ENCODE results near the gene NIP7.
A peak's percentile ranks its signal among the peaks of the same experiment; 100 is the strongest.

NIP7 gene

DNA sequence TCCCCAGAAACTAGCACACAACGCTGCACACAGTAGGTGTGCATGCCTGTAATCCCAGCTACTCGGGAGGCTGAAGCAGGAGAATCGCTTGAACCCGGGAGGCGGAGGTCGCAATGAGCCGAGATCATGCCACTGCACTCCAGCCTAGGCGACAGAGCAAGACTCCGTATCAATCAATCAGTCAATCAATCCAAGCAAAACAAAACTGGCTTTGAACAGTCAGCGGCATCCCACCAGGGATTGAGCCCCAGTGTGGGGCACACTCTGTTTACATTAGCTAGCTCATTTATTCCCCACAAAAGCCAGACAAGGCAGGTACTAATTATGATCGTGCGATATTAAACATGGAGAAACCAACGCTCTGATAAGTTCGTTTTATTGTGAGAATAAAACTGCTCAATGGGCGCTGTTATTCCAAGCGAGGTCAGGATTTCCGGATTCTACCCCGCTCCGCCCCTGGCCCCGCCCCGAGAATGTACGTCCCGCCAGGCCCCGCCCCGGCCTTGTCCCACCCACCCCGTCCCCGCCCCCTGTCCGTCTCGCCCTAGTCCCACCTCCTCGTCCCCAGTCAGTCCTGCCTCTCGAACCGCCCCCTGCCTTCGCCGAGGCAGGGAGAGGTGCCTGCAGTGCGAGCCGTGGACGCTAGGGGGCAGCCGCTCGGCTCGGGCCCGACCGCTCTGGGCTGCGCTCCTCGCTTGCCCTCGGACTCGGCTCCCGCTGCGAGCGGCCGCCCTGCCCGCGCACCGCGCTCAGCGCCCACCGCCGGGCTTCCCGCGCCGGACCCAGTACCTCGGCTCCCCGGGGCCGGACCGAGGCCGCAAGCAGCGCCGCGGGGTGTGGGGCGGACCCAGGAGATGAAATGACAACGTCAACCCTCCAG lies 28.7 kb upstream of the NIP7 start, which contains the start of gene VPS4A:
Gene VPS4A (plus strand): TSS at position 698 of the 880 bp plus-strand sequence. CDS start 162 bp downstream, at position 860.
- TF ChIP-seq, protein P1, sequence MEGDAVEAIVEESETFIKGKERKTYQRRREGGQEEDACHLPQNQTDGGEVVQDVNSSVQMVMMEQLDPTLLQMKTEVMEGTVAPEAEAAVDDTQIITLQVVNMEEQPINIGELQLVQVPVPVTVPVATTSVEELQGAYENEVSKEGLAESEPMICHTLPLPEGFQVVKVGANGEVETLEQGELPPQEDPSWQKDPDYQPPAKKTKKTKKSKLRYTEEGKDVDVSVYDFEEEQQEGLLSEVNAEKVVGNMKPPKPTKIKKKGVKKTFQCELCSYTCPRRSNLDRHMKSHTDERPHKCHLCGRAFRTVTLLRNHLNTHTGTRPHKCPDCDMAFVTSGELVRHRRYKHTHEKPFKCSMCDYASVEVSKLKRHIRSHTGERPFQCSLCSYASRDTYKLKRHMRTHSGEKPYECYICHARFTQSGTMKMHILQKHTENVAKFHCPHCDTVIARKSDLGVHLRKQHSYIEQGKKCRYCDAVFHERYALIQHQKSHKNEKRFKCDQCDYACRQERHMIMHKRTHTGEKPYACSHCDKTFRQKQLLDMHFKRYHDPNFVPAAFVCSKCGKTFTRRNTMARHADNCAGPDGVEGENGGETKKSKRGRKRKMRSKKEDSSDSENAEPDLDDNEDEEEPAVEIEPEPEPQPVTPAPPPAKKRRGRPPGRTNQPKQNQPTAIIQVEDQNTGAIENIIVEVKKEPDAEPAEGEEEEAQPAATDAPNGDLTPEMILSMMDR (IDR thresholded peaks at IDR 0.05; ENCODE audit: borderline replicate concordance, control extremely low read depth, extremely low read depth, insufficient read depth, missing control alignments): peak; percentile 100
- in situ Hi-C loops (cut with MboI; ENCODE audit: low sequenced_read_pairs, unreplicated experiment): no loop called here
- DNase-seq (ENCODE audit: low spot score): peak; percentile 99

DNA sequence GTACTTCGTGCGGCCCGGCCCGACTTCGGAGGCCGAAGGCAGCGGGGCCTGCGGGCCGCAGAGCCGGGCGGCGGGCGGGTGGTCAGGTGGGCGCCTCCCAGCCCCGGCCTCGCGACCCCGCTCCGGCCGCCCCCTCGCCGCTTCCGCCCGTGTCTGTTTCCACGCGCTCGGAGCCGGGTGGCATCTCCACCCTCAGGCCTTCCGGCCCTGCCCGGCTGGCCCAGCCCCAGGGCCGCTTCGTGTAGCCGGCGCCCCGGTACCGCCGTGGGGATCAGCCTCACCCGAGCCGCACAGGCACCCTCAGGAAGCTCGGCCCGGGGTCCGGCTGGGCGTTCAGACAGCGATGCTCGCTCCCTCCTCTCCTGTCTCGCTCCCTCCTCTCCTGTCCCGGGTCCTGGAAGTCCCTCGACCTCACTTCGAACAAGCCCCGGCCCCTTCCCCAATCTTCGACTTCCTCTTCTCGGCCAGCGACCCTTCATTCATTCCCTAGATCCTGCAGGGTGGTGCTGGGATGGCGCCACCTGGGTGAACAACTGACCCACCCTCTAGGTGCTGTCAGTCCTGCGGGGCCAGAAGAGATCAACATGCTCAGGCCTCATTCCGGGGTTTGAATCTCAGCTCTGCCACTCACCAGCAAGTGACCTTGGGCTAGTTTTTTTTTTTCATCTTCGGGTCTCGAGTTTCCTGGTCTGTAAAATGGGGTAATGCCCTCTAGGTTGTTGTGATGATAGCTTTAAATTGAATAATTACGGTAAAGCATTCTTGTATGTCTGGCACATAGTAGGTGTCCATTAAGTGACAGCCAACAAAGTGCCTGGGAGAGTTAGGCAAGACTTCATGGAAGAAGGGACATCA lies 27.8 kb upstream of the NIP7 start:
- TF ChIP-seq, protein P1 (IDR thresholded peaks at IDR 0.05; ENCODE audit: borderline replicate concordance, control extremely low read depth, extremely low read depth, insufficient read depth, missing control alignments): no peak
- DNase-seq (ENCODE audit: low spot score): peak; percentile 61
- in situ Hi-C loops (cut with MboI; ENCODE audit: low sequenced_read_pairs, unreplicated experiment): no loop called here

DNA sequence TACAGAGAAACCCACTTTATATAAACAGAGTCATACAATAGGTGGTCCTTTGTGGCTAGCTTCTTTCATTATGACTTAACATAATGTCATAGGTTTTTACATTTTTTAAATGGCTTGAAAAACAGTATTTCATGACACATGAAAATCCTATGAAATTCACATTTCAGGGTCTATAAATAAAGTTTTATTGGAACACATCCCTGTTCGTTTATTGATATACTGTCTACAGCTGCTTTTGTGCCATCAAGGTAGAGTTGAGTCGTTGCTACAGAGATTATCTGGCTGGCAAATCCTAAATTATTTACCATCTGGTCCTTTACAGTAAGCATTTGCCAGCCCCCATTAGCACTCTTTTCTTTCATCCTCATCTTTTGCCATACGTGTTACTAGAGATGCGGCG lies 26.1 kb upstream of the NIP7 start:
- TF ChIP-seq, protein P1 (IDR thresholded peaks at IDR 0.05; ENCODE audit: borderline replicate concordance, control extremely low read depth, extremely low read depth, insufficient read depth, missing control alignments): no peak
- DNase-seq (ENCODE audit: low spot score): no peak
- in situ Hi-C loops (cut with MboI; ENCODE audit: low sequenced_read_pairs, unreplicated experiment): no loop called here

DNA sequence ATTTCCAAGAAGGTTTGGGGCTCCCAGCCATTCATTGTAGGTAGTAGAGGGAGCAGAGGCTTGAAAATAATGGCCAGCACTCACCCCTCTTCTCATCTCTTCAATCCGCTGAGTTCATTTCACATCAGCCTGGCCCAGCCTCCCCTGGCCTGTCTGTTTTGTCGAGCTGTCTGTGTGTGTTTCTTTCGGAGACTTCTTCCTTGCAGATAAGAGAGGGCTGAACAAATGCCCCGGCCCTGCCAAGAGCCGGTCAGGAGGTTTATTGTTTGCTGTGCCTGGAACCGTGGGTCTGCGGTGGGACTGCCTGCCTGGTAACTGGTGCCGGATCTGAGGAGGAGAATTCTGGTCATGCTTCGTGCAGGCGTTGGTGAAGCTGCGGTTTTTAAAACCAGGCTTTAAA lies 25.0 kb upstream of the NIP7 start:
- TF ChIP-seq, protein P1 (IDR thresholded peaks at IDR 0.05; ENCODE audit: borderline replicate concordance, control extremely low read depth, extremely low read depth, insufficient read depth, missing control alignments): no peak
- DNase-seq (ENCODE audit: low spot score): no peak
- in situ Hi-C loops (cut with MboI; ENCODE audit: low sequenced_read_pairs, unreplicated experiment): no loop called here

DNA sequence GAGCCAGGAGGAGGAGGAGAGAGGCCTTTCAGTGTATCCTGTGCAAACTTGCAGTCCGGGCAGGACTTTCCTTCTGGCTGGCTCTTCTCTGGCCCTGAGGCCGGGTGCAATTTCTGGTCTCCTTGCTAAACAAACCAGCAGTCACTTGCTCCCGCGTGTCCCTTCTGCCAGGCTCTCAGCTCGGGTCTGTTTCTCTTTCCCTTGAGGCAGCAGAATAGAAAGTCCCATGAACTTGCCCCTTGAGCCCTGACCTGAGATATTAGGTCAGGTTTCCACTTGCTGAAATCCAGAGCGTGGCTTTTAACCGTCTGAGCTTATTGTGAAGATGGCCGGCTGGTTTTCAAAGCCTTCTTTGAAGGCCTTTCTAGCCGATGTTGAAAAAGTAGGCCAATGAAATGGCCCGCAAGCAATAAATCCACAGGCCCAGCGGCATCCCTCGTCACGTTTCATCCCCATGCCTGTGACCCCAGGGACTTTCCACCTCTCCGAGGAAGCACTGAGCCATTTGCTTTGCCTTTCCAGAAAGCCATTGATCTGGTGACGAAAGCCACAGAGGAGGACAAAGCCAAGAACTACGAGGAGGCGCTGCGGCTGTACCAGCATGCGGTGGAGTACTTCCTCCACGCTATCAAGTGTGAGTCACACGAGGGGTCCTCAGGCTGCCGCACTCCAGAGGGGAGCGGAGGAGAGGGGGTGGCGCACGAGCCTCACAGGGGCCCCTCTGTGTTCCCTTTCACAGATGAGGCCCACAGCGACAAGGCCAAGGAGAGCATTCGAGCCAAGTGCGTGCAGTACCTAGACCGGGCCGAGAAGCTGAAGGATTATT lies 23.9 kb upstream of the NIP7 start:
- no peak for DNase-seq (ENCODE audit: low spot score)
- TF ChIP-seq, protein P1 (IDR thresholded peaks at IDR 0.05; ENCODE audit: borderline replicate concordance, control extremely low read depth, extremely low read depth, insufficient read depth, missing control alignments): no peak
- in situ Hi-C loops (cut with MboI; ENCODE audit: low sequenced_read_pairs, unreplicated experiment): no loop called here

DNA sequence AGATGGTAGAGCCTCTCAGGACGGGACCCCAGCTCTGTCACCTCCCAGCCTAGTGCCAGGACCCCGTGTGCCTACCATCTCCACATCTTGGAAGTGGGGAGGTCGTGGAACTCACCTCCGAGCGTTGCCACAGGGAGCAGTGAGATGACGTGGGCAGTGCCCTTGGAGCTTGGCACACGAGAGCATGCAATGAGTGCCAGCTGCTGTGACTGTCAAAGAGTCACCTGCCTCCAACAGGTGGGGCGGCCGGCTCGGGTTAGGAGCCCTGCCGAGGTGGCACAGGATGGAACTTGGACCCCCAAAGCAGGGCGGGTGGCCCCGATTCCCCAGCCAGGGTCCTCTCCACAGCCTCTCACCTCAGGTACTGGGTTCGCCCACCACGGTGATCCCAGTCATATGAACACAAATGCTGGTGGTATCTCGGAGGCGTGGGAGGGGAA lies 23.0 kb upstream of the NIP7 start:
- TF ChIP-seq, protein P1 (IDR thresholded peaks at IDR 0.05; ENCODE audit: borderline replicate concordance, control extremely low read depth, extremely low read depth, insufficient read depth, missing control alignments): no peak
- no peak for DNase-seq (ENCODE audit: low spot score)
- in situ Hi-C loops (cut with MboI; ENCODE audit: low sequenced_read_pairs, unreplicated experiment): no loop called here

Data from GM13976 (cell line).